ENCODE measurements around the gene AOPEP. TPM values are rescaled to one million over a fixed set of nuclear protein-coding genes. Genes with fewer than 3 reads are reported as not detected.

The AOPEP gene
- total RNA-seq, 1 donor from 2014 or later, result 16.6 TPM

DNA sequence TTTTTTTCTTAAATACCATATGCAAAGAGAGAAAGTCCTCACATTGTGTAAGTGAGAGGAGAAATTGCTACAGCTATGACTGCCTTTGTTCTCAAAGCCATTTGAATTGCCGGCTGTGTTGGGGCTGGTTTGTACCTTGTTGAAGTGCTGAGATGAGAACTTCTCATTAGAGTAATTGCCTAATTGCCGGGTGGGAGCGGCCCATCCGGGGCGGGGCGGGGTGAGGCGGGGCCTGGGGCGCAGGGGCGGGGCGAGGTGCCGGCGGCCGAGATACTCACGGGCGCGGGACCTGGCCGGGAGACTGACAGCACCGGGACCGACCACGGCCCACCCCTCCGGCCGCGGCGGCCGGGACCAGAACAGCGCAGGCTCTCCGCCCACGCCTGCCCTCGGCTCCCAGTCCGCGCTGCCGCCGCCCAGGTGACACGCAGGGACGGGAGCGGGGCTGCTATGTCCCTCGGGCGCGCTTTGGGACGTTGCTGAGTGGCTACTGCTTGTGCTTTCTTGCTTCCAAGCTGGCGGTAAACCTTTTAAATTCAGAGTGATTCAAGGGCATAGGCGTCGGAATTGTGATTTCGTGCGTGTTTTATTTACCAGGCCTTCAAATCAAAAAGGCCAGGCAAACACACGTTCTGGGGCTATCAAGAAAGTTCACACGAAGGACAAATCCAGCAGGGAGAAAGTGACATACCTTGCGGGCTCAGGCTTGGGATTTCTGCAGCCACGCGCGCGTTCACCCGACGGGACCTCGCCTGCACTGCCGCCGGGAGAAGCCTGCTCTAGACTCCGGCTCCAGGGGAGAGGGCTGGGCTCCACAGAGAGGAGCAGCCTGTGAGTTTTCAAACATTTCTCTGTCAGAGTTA, 322.0 kb downstream of the AOPEP start:
- no peak overlapping the region for H3K9ac ChIP-seq
- H3K27me3 ChIP-seq, result peaks cover 55% of the 10 kb centered on the region
- peak; percentile 81 for DNase-seq (ENCODE audit: low spot score)
- H3K36me3 ChIP-seq, result no peaks in the 10 kb centered on the region
- H3K4me3 ChIP-seq, result peak overlapping the region; percentile 54
- H3K9me3 ChIP-seq (ENCODE audit: low read depth), result no peaks in the 10 kb centered on the region
- no peaks in the 10 kb centered on the region for H3K9me3 Mint-ChIP-seq
- peak overlapping the region; percentile 88 for H3K4me3 Mint-ChIP-seq
- H3K27ac Mint-ChIP-seq, result peak overlapping the region; percentile 31
- peaks cover 40% of the 10 kb centered on the region for H3K4me1 Mint-ChIP-seq
- TF ChIP-seq, protein P1, sequence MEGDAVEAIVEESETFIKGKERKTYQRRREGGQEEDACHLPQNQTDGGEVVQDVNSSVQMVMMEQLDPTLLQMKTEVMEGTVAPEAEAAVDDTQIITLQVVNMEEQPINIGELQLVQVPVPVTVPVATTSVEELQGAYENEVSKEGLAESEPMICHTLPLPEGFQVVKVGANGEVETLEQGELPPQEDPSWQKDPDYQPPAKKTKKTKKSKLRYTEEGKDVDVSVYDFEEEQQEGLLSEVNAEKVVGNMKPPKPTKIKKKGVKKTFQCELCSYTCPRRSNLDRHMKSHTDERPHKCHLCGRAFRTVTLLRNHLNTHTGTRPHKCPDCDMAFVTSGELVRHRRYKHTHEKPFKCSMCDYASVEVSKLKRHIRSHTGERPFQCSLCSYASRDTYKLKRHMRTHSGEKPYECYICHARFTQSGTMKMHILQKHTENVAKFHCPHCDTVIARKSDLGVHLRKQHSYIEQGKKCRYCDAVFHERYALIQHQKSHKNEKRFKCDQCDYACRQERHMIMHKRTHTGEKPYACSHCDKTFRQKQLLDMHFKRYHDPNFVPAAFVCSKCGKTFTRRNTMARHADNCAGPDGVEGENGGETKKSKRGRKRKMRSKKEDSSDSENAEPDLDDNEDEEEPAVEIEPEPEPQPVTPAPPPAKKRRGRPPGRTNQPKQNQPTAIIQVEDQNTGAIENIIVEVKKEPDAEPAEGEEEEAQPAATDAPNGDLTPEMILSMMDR (IDR thresholded peaks at IDR 0.05), result no peak
- TF ChIP-seq EZH2 (IDR thresholded peaks at IDR 0.05), result peak; percentile 26
- TF ChIP-seq EZH2phosphoT487 (IDR thresholded peaks at IDR 0.05), result peak; percentile 19
- peaks cover 2% of the 10 kb centered on the region for H3K36me3 Mint-ChIP-seq
- peaks cover 52% of the 10 kb centered on the region for H4K20me1 ChIP-seq (ENCODE audit: low read depth)
- no peak overlapping the region for H3K27ac ChIP-seq
- peaks cover 50% of the 10 kb centered on the region for H3F3A ChIP-seq (ENCODE audit: low read depth)
- H3K4me2 ChIP-seq, result peak overlapping the region; percentile 83
- no peak overlapping the region for H2AFZ ChIP-seq (replicated peaks)
- peaks cover 16% of the 10 kb centered on the region for H3K4me1 ChIP-seq
- peaks cover 22% of the 10 kb centered on the region for H3K27me3 Mint-ChIP-seq (ENCODE audit: insufficient read depth, low read depth)
- H3K79me2 ChIP-seq (ENCODE audit: low read depth), result no peaks in the 10 kb centered on the region

DNA sequence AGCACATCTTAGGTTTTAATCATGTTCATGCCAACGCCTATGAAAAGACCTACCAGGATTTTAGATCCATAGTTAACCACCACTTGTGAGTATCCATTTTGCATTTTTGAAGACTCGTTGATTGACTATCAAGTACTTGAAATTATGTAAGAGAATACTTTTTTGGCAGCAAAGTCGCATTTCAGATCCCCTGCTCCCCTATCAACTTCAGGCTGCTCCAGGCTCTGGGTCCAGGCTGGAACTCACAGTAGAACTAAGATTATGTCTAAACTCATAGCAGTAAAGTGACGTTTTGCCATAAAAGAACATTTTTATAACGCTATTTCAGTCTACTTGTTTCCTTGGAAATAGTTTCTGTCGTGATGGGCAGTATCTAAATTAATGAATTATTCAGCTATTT, 323.3 kb downstream of the AOPEP start:
- Histone ChIP-seq H3K4me1 (peaks cover 16% of the 10 kb centered on the region), H2AFZ (replicated peaks) (no peak overlapping the region), H3K4me3 (no peak overlapping the region), H3F3A (ENCODE audit: low read depth) (peaks cover 42% of the 10 kb centered on the region), H3K9ac (no peak overlapping the region), H3K79me2 (ENCODE audit: low read depth) (no peaks in the 10 kb centered on the region), H3K27ac (no peak overlapping the region), H3K9me3 (ENCODE audit: low read depth) (no peaks in the 10 kb centered on the region), H3K4me2 (peak overlapping the region; percentile 83), H3K36me3 (no peaks in the 10 kb centered on the region), H3K27me3 (peaks cover 55% of the 10 kb centered on the region), H4K20me1 (ENCODE audit: low read depth) (peaks cover 49% of the 10 kb centered on the region)
- H3K27me3 Mint-ChIP-seq (ENCODE audit: insufficient read depth, low read depth), result peaks cover 19% of the 10 kb centered on the region
- no peaks in the 10 kb centered on the region for H3K9me3 Mint-ChIP-seq
- H3K36me3 Mint-ChIP-seq, result peaks cover 2% of the 10 kb centered on the region
- H3K4me3 Mint-ChIP-seq, result peak overlapping the region; percentile 77
- no peak overlapping the region for H3K27ac Mint-ChIP-seq
- DNase-seq (ENCODE audit: low spot score), result no peak
- TF ChIP-seq EZH2phosphoT487 (IDR thresholded peaks at IDR 0.05) (no peak), EZH2 (IDR thresholded peaks at IDR 0.05) (no peak)
- TF ChIP-seq, protein P1 (IDR thresholded peaks at IDR 0.05), result no peak
- peaks cover 40% of the 10 kb centered on the region for H3K4me1 Mint-ChIP-seq

DNA sequence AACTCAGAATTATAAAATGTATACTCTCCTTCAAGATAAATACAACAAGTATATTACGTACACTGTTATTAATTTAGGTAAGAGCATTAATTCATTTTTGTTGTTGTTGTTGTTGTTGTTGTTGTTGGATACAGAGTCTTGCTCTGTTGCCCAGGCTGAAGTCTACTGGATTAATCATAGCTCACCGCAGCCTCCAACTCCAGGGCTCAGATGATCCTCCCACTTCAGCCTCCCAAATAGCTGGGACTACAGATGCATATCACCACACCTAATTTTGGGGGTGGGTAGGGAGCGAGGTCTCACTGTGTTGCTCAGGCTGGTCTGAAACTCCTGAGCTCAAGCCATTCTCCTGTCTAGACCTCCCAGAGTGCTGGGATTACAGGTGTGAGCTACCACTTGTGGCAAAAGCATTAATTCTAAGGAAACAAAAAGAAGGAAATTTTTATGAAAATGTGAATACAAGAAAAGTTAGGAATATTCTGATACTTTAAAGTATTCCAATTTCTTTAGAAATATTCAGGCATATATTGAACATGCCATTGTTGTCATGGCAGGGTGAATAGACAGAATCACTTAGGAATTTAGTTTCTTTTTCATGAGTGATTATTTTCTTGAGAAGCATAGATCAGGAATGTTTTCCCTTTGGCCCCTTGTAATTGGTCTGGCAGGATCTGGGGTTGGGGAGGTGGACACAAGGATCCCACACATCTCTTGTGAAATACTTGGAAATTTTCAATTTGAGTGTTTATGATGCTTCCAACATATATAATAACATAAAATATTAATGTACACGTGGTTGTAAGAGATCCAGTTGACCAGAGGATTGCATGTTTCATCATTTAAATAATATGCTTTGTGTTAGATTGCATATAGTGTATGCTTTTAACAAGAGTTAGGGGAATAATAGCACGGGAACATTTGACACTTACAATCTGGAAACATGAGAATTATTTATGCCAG, 327.4 kb downstream of the AOPEP start:
- no peaks in the 10 kb centered on the region for H3K79me2 ChIP-seq (ENCODE audit: low read depth)
- peaks cover 2% of the 10 kb centered on the region for H3K36me3 Mint-ChIP-seq
- H3K4me3 ChIP-seq, result no peak overlapping the region
- H4K20me1 ChIP-seq (ENCODE audit: low read depth), result peaks cover 13% of the 10 kb centered on the region
- no peak overlapping the region for H3K27ac ChIP-seq
- no peak overlapping the region for H2AFZ ChIP-seq (replicated peaks)
- no peak overlapping the region for H3K27ac Mint-ChIP-seq
- H3K9me3 Mint-ChIP-seq, result no peaks in the 10 kb centered on the region
- no peak for DNase-seq (ENCODE audit: low spot score)
- H3K36me3 ChIP-seq, result no peaks in the 10 kb centered on the region
- peaks cover 62% of the 10 kb centered on the region for H3K4me1 Mint-ChIP-seq
- peaks cover 18% of the 10 kb centered on the region for H3F3A ChIP-seq (ENCODE audit: low read depth)
- no peak overlapping the region for H3K4me3 Mint-ChIP-seq
- no peak for TF ChIP-seq EZH2phosphoT487 (IDR thresholded peaks at IDR 0.05)
- TF ChIP-seq, protein P1 (IDR thresholded peaks at IDR 0.05), result no peak
- TF ChIP-seq EZH2 (IDR thresholded peaks at IDR 0.05), result no peak
- H3K27me3 Mint-ChIP-seq (ENCODE audit: insufficient read depth, low read depth), result peaks cover 6% of the 10 kb centered on the region
- no peak overlapping the region for H3K4me2 ChIP-seq
- no peaks in the 10 kb centered on the region for H3K9me3 ChIP-seq (ENCODE audit: low read depth)
- no peak overlapping the region for H3K9ac ChIP-seq
- peaks cover 16% of the 10 kb centered on the region for H3K27me3 ChIP-seq
- H3K4me1 ChIP-seq, result peaks cover 34% of the 10 kb centered on the region
